GM18526 (cell line): ENCODE data around the gene MAGED4.
"Not testable (repeated sequence)": the region's sequence is repeated elsewhere in the genome, so short reads cannot be mapped to it uniquely, and the experiment has no call there.

Experiments
- POLR2A ChIP-seq: IDR thresholded peaks from 3 replicates; pipeline ENCODE4 v1.6.1; 2011; ENCODE audit not compliant: insufficient read length; ENCODE audit errors: extremely low read depth

MAGED4 gene

GRCh38 chrX:52184440-52185077 is at the start of gene MAGED4:
MAGED4 (plus strand) TSS chrX:52184888; CDS start chrX:52185923, 1,035 bp downstream.
- not testable (repeated sequence) for TF ChIP-seq POLR2A

GRCh38 chrX:52138830-52139544 is 45.7 kb upstream of the MAGED4 start:
- no peak for TF ChIP-seq POLR2A

- TF ChIP-seq POLR2A: no peak
Measured at GRCh38 chrX:52139545-52139895, 45.2 kb upstream of the MAGED4 start.

- TF ChIP-seq POLR2A: no peak
Measured at GRCh38 chrX:52140020-52140419, 44.7 kb upstream of the MAGED4 start.

- no peak for TF ChIP-seq POLR2A
Measured at GRCh38 chrX:52166840-52167239, 17.8 kb upstream of the MAGED4 start.

GRCh38 chrX:52213276-52213675 is 28.6 kb downstream of the MAGED4 start:
- no peak for TF ChIP-seq POLR2A

- TF ChIP-seq POLR2A: no peak
Measured at GRCh38 chrX:52216541-52216940, 31.9 kb downstream of the MAGED4 start.

GRCh38 chrX:52217494-52218160 is 32.9 kb downstream of the MAGED4 start:
- TF ChIP-seq POLR2A: no peak

- TF ChIP-seq POLR2A: no peak
Measured at GRCh38 chrX:52220936-52221335, 36.2 kb downstream of the MAGED4 start.
